WERI-Rb-1 (cell line): ENCODE results near the gene ANKS1A.

Experiments
- DNase-seq: peaks from one replicate; pipeline ENCODE4 v3.0.0-alpha.2; 2020
- H3K27ac ChIP-seq: fragments of 250-450 bp; sonication (Bioruptor Pico); 2 replicates; pipeline ENCODE4 v1.5.1; 2020; ENCODE audit warnings: mild to moderate bottlenecking, moderate library complexity
- H3K27me3 ChIP-seq: fragments of 250-450 bp; sonication (Bioruptor Pico); 2 replicates; pipeline ENCODE4 v1.5.1; 2021; ENCODE audit warnings: mild to moderate bottlenecking, low read depth, moderate library complexity; ENCODE audit not compliant: insufficient read depth, severe bottlenecking
- H3K36me3 ChIP-seq: fragments of 250-450 bp; sonication (Bioruptor Pico); 2 replicates; pipeline ENCODE4 v1.5.1; 2020; ENCODE audit warnings: mild to moderate bottlenecking, moderate library complexity
- H3K4me3 ChIP-seq: 2 replicates; pipeline ENCODE4 v1.5.1; 2011; ENCODE audit warnings: low read depth, mild to moderate bottlenecking, control low read depth, low read length
- H3K9me3 ChIP-seq: fragments of 250-450 bp; sonication (Bioruptor Pico); 2 replicates; pipeline ENCODE4 v1.5.1; 2021; ENCODE audit warnings: mild to moderate bottlenecking, moderate library complexity; ENCODE audit not compliant: severe bottlenecking
- CTCF ChIP-seq: IDR thresholded peaks from 2 replicates; pipeline ENCODE4 v1.5.1; 2011; ENCODE audit warnings: low read depth, mild to moderate bottlenecking, control low read depth, inconsistent platforms, low read length

Gene ANKS1A

GRCh38 chr6:35053701-35054100 is 164.6 kb downstream of the ANKS1A start:
- H3K9me3 ChIP-seq: no peaks in the 10 kb centered on the region
- no peak overlapping the region for H3K4me3 ChIP-seq
- H3K27ac ChIP-seq: no peak overlapping the region
- peaks cover 10% of the 10 kb centered on the region for H3K36me3 ChIP-seq
- no peak for TF ChIP-seq CTCF
- H3K27me3 ChIP-seq: no peaks in the 10 kb centered on the region
- DNase-seq: no peak

- H3K9me3 ChIP-seq: no peaks in the 10 kb centered on the region
- DNase-seq: no peak
- no peak overlapping the region for H3K4me3 ChIP-seq
- no peaks in the 10 kb centered on the region for H3K27me3 ChIP-seq
- no peak for TF ChIP-seq CTCF
- peaks cover 10% of the 10 kb centered on the region for H3K36me3 ChIP-seq
- no peak overlapping the region for H3K27ac ChIP-seq
These were observed 165.2 kb downstream of the ANKS1A start for GRCh38 chr6:35054106-35054742.

GRCh38 chr6:35054743-35055130 is 165.7 kb downstream of the ANKS1A start:
- Histone ChIP-seq H3K27me3 (no peaks in the 10 kb centered on the region), H3K4me3 (no peak overlapping the region), H3K27ac (no peak overlapping the region), H3K9me3 (no peaks in the 10 kb centered on the region), H3K36me3 (peaks cover 10% of the 10 kb centered on the region)
- no peak for DNase-seq
- no peak for TF ChIP-seq CTCF

- H3K4me3 ChIP-seq: no peak overlapping the region
- no peak for TF ChIP-seq CTCF
- peaks cover 17% of the 10 kb centered on the region for H3K36me3 ChIP-seq
- no peaks in the 10 kb centered on the region for H3K27me3 ChIP-seq
- no peaks in the 10 kb centered on the region for H3K9me3 ChIP-seq
- no peak overlapping the region for H3K27ac ChIP-seq
- no peak for DNase-seq
These were observed 166.8 kb downstream of the ANKS1A start for GRCh38 chr6:35055891-35056290.

GRCh38 chr6:35056952-35057351 is 167.9 kb downstream of the ANKS1A start:
- H3K4me3 ChIP-seq: no peak overlapping the region
- 0 out of 2 replicates have a peak overlapping the region, but pooled peaks have one; percentile 30 for H3K27ac ChIP-seq
- no peaks in the 10 kb centered on the region for H3K27me3 ChIP-seq
- H3K36me3 ChIP-seq: peaks cover 15% of the 10 kb centered on the region
- TF ChIP-seq CTCF: no peak
- no peaks in the 10 kb centered on the region for H3K9me3 ChIP-seq
- no peak for DNase-seq
